GM23248 (cell line): ENCODE data around the gene AKR1A1. TPM values are rescaled to one million over a fixed set of nuclear protein-coding genes. Genes with fewer than 3 reads are reported as not detected.

ENCODE experiments used
- DNase-seq: peaks from one replicate; pipeline ENCODE4 v3.0.0-alpha.2; 2015
- H2AFZ ChIP-seq: fragments of 200-600 bp; sonication (generic); 2 replicates; pipeline ENCODE4 v1.6.1; 2016; ENCODE audit warnings: antibody characterized with exemption
- H3F3A ChIP-seq: fragments of 200-600 bp; sonication (generic); 2 replicates; pipeline ENCODE4 v1.6.1; 2016; ENCODE audit warnings: mild to moderate bottlenecking, antibody characterized with exemption, mixed run types; ENCODE audit not compliant: insufficient read depth
- H3K27ac ChIP-seq: fragments of 200-600 bp; sonication (generic); 2 replicates; pipeline ENCODE4 v1.5.1; 2016; ENCODE audit warnings: mild to moderate bottlenecking
- H3K27me3 ChIP-seq: fragments of 200-600 bp; sonication (generic); replicated peaks from 2 replicates; pipeline ENCODE4 v1.6.1; 2016; ENCODE audit warnings: mild to moderate bottlenecking; ENCODE audit not compliant: insufficient read depth
- H3K36me3 ChIP-seq: fragments of 200-600 bp; sonication (generic); 2 replicates; pipeline ENCODE4 v1.6.1; 2016; ENCODE audit warnings: low read depth, mild to moderate bottlenecking
- H3K4me1 ChIP-seq: fragments of 200-600 bp; sonication (generic); 2 replicates; pipeline ENCODE4 v1.6.1; 2016; ENCODE audit warnings: mild to moderate bottlenecking; ENCODE audit not compliant: insufficient read depth
- H3K4me2 ChIP-seq: fragments of 200-600 bp; sonication (generic); one replicate; pipeline ENCODE4 v1.6.1; 2016; ENCODE audit warnings: mild to moderate bottlenecking; ENCODE audit not compliant: unreplicated experiment
- H3K4me3 ChIP-seq: fragments of 200-600 bp; sonication (generic); 2 replicates; pipeline ENCODE4 v1.5.1; 2016; ENCODE audit warnings: mild to moderate bottlenecking
- H3K79me2 ChIP-seq: fragments of 200-600 bp; sonication (generic); 2 replicates; pipeline ENCODE4 v1.6.1; 2016; ENCODE audit warnings: mild to moderate bottlenecking; ENCODE audit not compliant: insufficient read depth
- H3K9ac ChIP-seq: fragments of 200-600 bp; sonication (generic); 2 replicates; pipeline ENCODE4 v1.6.1; 2016; ENCODE audit warnings: mild to moderate bottlenecking
- H3K9me2 ChIP-seq: fragments of 200-600 bp; sonication (generic); 2 replicates; pipeline ENCODE4 v1.6.1; 2016; ENCODE audit warnings: mixed run types, mild to moderate bottlenecking, moderate library complexity; ENCODE audit not compliant: insufficient read depth
- H3K9me3 ChIP-seq: fragments of 200-600 bp; sonication (generic); one replicate; pipeline ENCODE4 v1.6.1; 2017; ENCODE audit warnings: low read depth
- H4K20me1 ChIP-seq: fragments of 200-600 bp; sonication (generic); 2 replicates; pipeline ENCODE4 v1.6.0; 2016; ENCODE audit not compliant: insufficient read depth
- EZH2 ChIP-seq: fragments of 200-600 bp; sonication (generic); IDR thresholded peaks from 2 replicates; pipeline ENCODE4 v1.6.1; 2018; ENCODE audit warnings: antibody characterized with exemption, mild to moderate bottlenecking; ENCODE audit not compliant: insufficient read depth, poor library complexity, severe bottlenecking
- EZH2phosphoT487 ChIP-seq: fragments of 200-600 bp; sonication (generic); IDR thresholded peaks from 2 replicates; pipeline ENCODE4 v1.6.1; 2018; ENCODE audit warnings: antibody characterized with exemption, moderate library complexity, mild to moderate bottlenecking, low read depth; ENCODE audit not compliant: insufficient read depth
- WGBS, 2 experiments: methylation state at CpG; one replicate each; pipeline ENCODE4 v1.1.6; 2015 to 2017; ENCODE audit warnings: low lambda C conversion rate in 2 of 2, low coverage in 1 of 2; ENCODE audit errors: missing lambda C conversion rate in 2 of 2; 5-methylcytosine and 5-hydroxymethylcytosine counted together
- in situ Hi-C: fragments of 300-500 bp; cut with MboI; formaldehyde crosslinking; loops from 2 replicates; pipeline ENCODE4 v1.15.0; 2020
- polyA plus RNA-seq: library from polyadenylated mRNA; unstranded; fragments of >200 nt; fragmentation: Nextera tagmentation; extraction: Ambion mirVana; gene quantifications from 2 replicates; pipeline ENCODE4 v1.2.1, GENCODE V29; 2016
- total RNA-seq: library from RNA; depleted of rRNA; stranded (reverse); fragments of >200 nt; shearing (Covaris generic); gene quantifications from 2 replicates; pipeline ENCODE4 v1.2.3, GENCODE V29; 2014; rRNA removed

The AKR1A1 gene
- total RNA-seq (76.3 and 86.9 TPM in 2 replicates), polyA plus RNA-seq (106 and 108 TPM in 2 replicates)

GRCh38 chr1:45550401-45551351 is at the start of gene AKR1A1:
TSS of gene AKR1A1 (plus strand) at chr1:45550826. CDS start at chr1:45561795, 10,969 bp downstream.
- no peaks in the 10 kb centered on the region for H3K27me3 ChIP-seq
- H3K9ac ChIP-seq, result peak within 1 kb of the TSS; percentile 86
- peak within 1 kb of the TSS; percentile 75 for H3K4me2 ChIP-seq
- no peaks in the 10 kb centered on the region for H3F3A ChIP-seq
- 1 to 2% methylated on average over 43 to 47 of the region's 47 CpGs for WGBS, 2 experiments
- DNase-seq, result peak; percentile 94
- H3K79me2 ChIP-seq, result peaks cover 42% of the 10 kb centered on the region
- H3K4me3 ChIP-seq, result peak within 1 kb of the TSS; percentile 99
- H3K9me3 ChIP-seq, result no peaks in the 10 kb centered on the region
- in situ Hi-C loops, result no loop called here
- no peaks in the 10 kb centered on the region for H3K4me1 ChIP-seq
- peak within 1 kb of the TSS; percentile 94 for H2AFZ ChIP-seq
- TF ChIP-seq EZH2phosphoT487 (no peak), EZH2 (no peak)
- peak within 1 kb of the TSS; percentile 91 for H3K27ac ChIP-seq
- H4K20me1 ChIP-seq, result no peaks in the 10 kb centered on the region
- H3K36me3 ChIP-seq, result 0 out of 2 replicates have a peak, but pooled peaks cover 3% of the 10 kb centered on the region
- no peaks in the 10 kb centered on the region for H3K9me2 ChIP-seq

DNA sequence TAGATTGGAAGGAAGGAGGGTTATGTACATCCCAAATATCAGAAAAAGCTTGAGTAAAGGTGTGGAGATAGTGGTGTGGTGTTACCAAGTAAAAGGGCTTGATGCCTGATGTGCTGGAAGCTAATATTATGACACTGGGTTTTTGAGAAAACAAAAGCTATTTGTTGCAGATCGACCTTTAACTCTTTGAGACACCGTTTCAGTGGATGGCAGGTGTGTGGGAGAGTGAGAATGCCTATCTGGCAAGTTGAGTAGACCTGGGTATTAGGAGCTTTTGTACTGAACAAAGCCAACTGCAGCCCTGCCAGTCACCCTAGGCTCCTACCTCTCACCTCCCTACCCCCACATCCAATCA is 49.1 kb upstream of the AKR1A1 start:
- no peak for DNase-seq
- Histone ChIP-seq H4K20me1 (no peaks in the 10 kb centered on the region), H3K9ac (no peak overlapping the region), H3K9me2 (no peaks in the 10 kb centered on the region), H3K36me3 (no peaks in the 10 kb centered on the region), H3K4me2 (no peak overlapping the region), H3K9me3 (no peaks in the 10 kb centered on the region), H3K79me2 (no peaks in the 10 kb centered on the region), H3K27me3 (no peaks in the 10 kb centered on the region), H3F3A (no peaks in the 10 kb centered on the region), H2AFZ (0 out of 2 replicates have a peak overlapping the region, but pooled peaks have one; percentile 98), H3K4me1 (peaks cover 10% of the 10 kb centered on the region), H3K27ac (no peak overlapping the region), H3K4me3 (peak overlapping the region; percentile 83; the same call in 1 of the 2 replicates)
- WGBS, 2 experiments, result 69 to 81% methylated on average over 2 of the region's 2 CpGs
- in situ Hi-C loops, result no loop called here
- TF ChIP-seq EZH2phosphoT487, result no peak
- TF ChIP-seq EZH2, result no peak

DNA sequence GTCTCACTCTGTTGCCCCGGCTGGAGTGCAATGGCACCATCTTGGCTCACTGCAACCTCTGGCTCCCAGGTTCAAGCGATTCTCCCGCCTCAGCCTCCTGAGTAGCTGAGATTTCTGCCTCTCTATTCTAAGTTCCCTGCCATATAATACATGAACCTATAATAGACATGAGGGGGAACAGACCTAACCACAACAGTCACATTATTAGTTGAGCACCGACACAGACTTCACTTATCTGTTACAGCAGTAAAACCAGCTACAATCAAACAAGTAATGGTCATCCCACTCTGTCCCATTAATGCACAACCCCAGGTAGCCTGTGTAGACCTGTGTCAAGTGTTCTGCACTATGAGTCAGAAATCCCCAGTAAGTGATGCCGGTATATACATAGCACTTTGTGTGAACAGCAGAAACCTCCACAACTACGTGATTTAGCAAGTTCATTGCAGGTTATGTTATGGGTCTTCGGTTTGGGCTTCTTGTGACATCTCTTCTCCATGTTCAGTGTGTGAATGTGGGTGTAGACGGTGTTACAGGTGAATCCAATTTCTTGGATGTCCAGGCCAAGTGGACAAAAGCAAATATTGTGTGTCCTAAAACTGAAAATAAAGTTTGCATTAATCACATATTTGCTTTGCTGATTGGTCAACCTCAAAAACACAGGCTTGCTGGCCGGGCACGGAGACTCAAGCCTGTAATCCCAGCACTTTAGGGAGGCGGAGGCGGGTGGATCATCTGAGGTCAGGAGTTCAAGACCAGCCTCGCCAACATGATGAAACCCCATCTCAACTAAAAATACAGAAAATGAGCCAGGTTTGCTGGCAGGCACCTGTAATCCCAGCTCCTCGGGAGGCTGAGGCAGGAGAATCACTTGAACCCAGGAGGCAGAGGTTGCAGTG is 46.9 kb upstream of the AKR1A1 start:
- H3K4me2 ChIP-seq, result no peak overlapping the region
- in situ Hi-C loops, result no loop called here

DNA sequence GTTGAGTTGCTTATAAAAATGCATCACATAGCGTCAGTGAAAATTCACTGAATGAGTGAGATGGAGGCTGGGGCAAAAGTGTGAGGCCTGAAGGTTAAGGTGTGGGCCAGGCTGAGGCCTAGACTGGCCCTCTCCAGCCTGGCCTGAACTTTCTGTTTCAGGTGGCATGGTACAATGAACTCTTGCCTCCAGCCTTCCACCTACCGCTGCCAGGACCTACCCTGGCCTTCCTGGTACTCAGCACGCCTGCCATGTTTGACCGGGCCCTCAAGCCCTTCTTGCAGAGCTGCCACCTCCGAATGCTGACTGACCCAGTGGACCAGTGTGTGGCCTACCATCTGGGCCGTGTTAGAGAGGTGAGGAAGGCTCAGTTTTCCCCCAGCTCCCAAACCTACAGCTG is 43.4 kb upstream of the AKR1A1 start:
- Histone ChIP-seq H3K9me2 (no peaks in the 10 kb centered on the region), H3F3A (peaks cover 46% of the 10 kb centered on the region), H4K20me1 (no peaks in the 10 kb centered on the region), H3K4me3 (no peak overlapping the region), H3K79me2 (no peaks in the 10 kb centered on the region), H3K9ac (no peak overlapping the region), H3K27me3 (no peaks in the 10 kb centered on the region), H3K36me3 (peaks cover 24% of the 10 kb centered on the region), H3K27ac (no peak overlapping the region), H3K4me1 (no peaks in the 10 kb centered on the region), H3K4me2 (no peak overlapping the region), H3K9me3 (no peaks in the 10 kb centered on the region), H2AFZ (no peak overlapping the region)
- 88 to 93% methylated on average over 6 of the region's 6 CpGs for WGBS, 2 experiments
- in situ Hi-C loops, result no loop called here
- no peak for DNase-seq
- TF ChIP-seq EZH2phosphoT487, result no peak
- TF ChIP-seq EZH2, result no peak

More for the DNA sequence above, 46.9 kb upstream of the AKR1A1 start:
- TF ChIP-seq EZH2phosphoT487, result no peak
- no peak for TF ChIP-seq EZH2
- WGBS, 2 experiments, result 84 to 86% methylated on average over 14 of the region's 14 CpGs
- no peak overlapping the region for H2AFZ ChIP-seq
- H3K9me2 ChIP-seq, result no peaks in the 10 kb centered on the region
- no peaks in the 10 kb centered on the region for H3K27me3 ChIP-seq
- H3K27ac ChIP-seq, result no peak overlapping the region
- no peak overlapping the region for H3K4me3 ChIP-seq
- no peak overlapping the region for H3K9ac ChIP-seq
- peaks cover 10% of the 10 kb centered on the region for H3K4me1 ChIP-seq
- no peaks in the 10 kb centered on the region for H3K9me3 ChIP-seq
- H3K36me3 ChIP-seq, result no peaks in the 10 kb centered on the region
- peaks cover 16% of the 10 kb centered on the region; the same call in 1 of the 2 replicates for H3F3A ChIP-seq
- H3K79me2 ChIP-seq, result no peaks in the 10 kb centered on the region
- DNase-seq, result no peak
- H4K20me1 ChIP-seq, result no peaks in the 10 kb centered on the region
